ES-I3 (cell line): ENCODE data around the gene ELSPBP1.

Source experiments
- H3K36me3 ChIP-seq: 2 replicates; pipeline ENCODE4 v1.6.1; 2013; ENCODE audit warnings: mild to moderate bottlenecking, low read length, control low read depth, moderate library complexity; ENCODE audit not compliant: insufficient read depth
- H3K4me1 ChIP-seq: 2 replicates; pipeline ENCODE4 v1.6.1; 2013; ENCODE audit warnings: mild to moderate bottlenecking, control low read depth, low read length; ENCODE audit not compliant: insufficient read depth
- H3K9ac ChIP-seq: 2 replicates; pipeline ENCODE4 v1.6.1; 2013; ENCODE audit warnings: low read depth, mild to moderate bottlenecking, low read length, moderate library complexity
- H3K9me3 ChIP-seq: 2 replicates; pipeline ENCODE4 v1.6.1; 2013; ENCODE audit warnings: mild to moderate bottlenecking, low read length, moderate library complexity; ENCODE audit not compliant: control insufficient read depth, insufficient read depth

The ELSPBP1 gene

DNA sequence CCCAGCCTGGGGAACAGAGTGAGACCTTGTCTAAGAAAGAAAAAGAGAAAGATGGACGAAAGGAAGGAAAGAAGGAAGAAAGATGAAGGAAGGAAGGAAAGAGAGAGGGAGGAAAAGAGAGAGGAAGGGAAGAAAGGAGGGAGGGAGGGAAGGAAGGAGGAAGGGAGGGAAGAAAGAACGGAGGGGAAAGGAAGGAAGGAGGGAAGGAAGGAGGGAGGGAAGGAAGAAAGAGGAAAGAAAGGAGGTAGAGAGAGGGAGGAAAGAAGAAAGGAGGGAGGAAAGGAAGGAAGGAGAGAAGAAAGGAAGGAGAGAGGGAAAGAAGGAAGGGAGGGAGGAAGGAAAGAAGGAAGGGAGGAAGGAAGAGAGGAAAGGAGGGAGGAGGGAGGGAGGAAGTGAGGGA lies 28.6 kb downstream of the ELSPBP1 start:
- Histone ChIP-seq H3K9me3 (no peaks in the 10 kb centered on the region), H3K4me1 (no peaks in the 10 kb centered on the region), H3K9ac (no peak overlapping the region)

GRCh38 chr19:48023518-48023917 lies 29.1 kb downstream of the ELSPBP1 start:
- Histone ChIP-seq H3K36me3 (no peaks in the 10 kb centered on the region), H3K4me1 (no peaks in the 10 kb centered on the region), H3K9ac (no peak overlapping the region), H3K9me3 (no peaks in the 10 kb centered on the region)

More for the DNA sequence above, 28.6 kb downstream of the ELSPBP1 start:
- no peaks in the 10 kb centered on the region for H3K36me3 ChIP-seq

- H3K4me1 ChIP-seq, result no peaks in the 10 kb centered on the region
Measured at GRCh38 chr19:48025480-48025879, 31.0 kb downstream of the ELSPBP1 start.

GRCh38 chr19:48029431-48029830 lies 35.0 kb downstream of the ELSPBP1 start:
- Histone ChIP-seq H3K9ac (no peak overlapping the region), H3K9me3 (no peaks in the 10 kb centered on the region), H3K4me1 (no peaks in the 10 kb centered on the region), H3K36me3 (no peaks in the 10 kb centered on the region)

More at GRCh38 chr19:48025480-48025879, 31.0 kb downstream of the ELSPBP1 start:
- H3K36me3 ChIP-seq, result no peaks in the 10 kb centered on the region
- H3K9ac ChIP-seq, result no peak overlapping the region
- H3K9me3 ChIP-seq, result no peaks in the 10 kb centered on the region

GRCh38 chr19:48030073-48030472 lies 35.6 kb downstream of the ELSPBP1 start:
- no peak overlapping the region for H3K9ac ChIP-seq
- H3K36me3 ChIP-seq, result no peaks in the 10 kb centered on the region
- H3K9me3 ChIP-seq, result no peaks in the 10 kb centered on the region
- no peaks in the 10 kb centered on the region for H3K4me1 ChIP-seq

DNA sequence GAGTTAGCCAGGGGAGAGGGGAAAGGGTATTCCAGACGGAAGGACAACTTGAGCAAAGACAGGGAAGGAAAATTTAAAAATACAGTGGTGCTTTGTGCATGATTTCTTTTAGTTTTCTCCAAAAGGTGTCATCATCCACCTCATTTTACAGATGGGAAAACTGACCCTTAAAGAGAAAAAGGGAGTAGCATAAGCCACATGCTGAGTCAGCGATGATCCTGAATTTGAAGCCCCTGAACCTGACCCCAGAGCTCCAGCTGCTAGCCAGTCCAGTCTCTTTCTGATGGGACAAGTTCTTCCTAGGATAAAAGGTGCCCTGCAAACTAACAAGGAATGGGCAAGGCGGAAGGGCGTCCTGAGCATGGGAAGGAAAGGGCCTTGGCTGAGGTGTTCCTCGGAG lies 39.2 kb downstream of the ELSPBP1 start:
- H3K4me1 ChIP-seq, result no peaks in the 10 kb centered on the region
- H3K9ac ChIP-seq, result no peak overlapping the region
- H3K9me3 ChIP-seq, result no peaks in the 10 kb centered on the region; the same call in 1 of the 2 replicates
- no peaks in the 10 kb centered on the region for H3K36me3 ChIP-seq

DNA sequence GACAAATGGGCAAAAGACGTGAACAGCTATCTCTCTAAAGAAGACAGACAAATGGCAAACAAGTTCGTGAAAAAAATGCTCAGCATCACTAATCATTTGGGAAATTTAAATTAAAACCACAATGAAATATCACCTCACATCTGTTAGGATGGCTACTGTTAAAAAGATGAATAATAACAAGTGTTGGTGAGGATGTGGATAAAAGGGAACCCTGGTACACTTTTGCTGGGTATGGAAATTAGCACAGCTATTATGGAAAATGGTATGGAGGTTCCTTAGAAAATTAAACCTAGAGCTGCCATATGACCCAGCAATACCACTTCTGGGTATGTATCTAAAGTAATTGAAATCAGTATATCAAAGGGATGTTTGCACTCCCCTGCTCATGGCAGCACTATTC lies 42.3 kb downstream of the ELSPBP1 start:
- H3K36me3 ChIP-seq, result no peaks in the 10 kb centered on the region
- no peak overlapping the region for H3K9ac ChIP-seq
- no peaks in the 10 kb centered on the region; the same call in 1 of the 2 replicates for H3K9me3 ChIP-seq
- H3K4me1 ChIP-seq, result no peaks in the 10 kb centered on the region

GRCh38 chr19:48041877-48042580 lies 47.6 kb downstream of the ELSPBP1 start:
- H3K36me3 ChIP-seq, result no peaks in the 10 kb centered on the region
- no peaks in the 10 kb centered on the region for H3K4me1 ChIP-seq
- no peak overlapping the region for H3K9ac ChIP-seq
- H3K9me3 ChIP-seq, result no peaks in the 10 kb centered on the region; the same call in 1 of the 2 replicates

DNA sequence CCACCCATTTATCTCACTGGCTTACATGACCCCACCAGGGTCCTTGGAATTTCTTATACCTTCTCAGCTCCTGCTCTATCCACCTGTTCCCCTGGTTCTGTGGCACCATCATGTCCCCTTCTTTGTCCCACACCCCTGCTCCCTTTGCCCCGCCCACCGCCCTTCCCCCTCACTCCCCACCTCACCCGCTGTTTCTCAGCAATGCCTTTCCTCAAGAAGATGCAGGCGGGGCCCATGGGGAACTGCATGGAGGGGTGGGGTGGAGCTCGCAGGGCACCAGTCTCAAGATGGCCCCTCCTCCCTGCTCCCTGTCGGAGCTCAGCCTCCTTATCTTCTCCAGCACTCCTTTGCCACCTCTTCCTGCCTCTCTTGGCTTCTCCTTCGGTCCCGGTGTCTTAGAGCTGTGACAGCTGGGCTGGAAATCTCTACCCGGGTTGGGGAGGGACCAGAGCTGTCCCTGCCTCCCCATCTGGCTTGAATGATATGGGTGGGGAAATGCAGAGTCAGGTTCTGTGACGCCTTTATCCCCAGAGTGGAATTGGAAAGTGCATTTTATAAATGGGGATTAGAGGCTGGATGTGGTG lies 49.3 kb downstream of the ELSPBP1 start, which contains the start of gene CABP5:
Gene CABP5, minus strand, starts transcription at position 405 of the 584 bp plus-strand sequence. Its CDS starts 157 bp downstream, at position 248.
- H3K9me3 ChIP-seq, result no peaks in the 10 kb centered on the region
- H3K4me1 ChIP-seq, result no peaks in the 10 kb centered on the region
- no peaks in the 10 kb centered on the region for H3K36me3 ChIP-seq
- H3K9ac ChIP-seq, result no peak within 1 kb of the TSS

DNA sequence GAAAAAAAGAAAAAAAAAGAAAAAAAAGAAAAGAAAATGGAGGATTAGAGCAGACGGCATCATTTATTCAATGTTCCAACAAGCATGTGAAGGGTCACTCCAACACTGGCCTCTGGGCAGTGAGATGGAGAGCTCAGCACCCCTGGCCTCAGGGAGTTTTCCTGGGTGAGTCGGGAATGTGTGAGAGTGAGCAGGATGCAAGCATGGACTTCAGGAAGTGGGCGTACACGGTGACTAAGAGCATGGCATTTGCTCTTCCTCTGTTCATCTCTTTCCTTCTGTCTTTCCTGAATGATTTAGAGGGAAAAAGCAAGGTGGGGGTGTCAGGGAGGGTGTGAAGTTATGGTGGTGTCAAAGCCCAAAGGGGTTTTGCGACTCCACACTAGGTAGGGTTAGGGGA lies 50.1 kb downstream of the ELSPBP1 start:
- no peaks in the 10 kb centered on the region for H3K36me3 ChIP-seq
- H3K9me3 ChIP-seq, result no peaks in the 10 kb centered on the region
- no peaks in the 10 kb centered on the region for H3K4me1 ChIP-seq
- H3K9ac ChIP-seq, result no peak overlapping the region

DNA sequence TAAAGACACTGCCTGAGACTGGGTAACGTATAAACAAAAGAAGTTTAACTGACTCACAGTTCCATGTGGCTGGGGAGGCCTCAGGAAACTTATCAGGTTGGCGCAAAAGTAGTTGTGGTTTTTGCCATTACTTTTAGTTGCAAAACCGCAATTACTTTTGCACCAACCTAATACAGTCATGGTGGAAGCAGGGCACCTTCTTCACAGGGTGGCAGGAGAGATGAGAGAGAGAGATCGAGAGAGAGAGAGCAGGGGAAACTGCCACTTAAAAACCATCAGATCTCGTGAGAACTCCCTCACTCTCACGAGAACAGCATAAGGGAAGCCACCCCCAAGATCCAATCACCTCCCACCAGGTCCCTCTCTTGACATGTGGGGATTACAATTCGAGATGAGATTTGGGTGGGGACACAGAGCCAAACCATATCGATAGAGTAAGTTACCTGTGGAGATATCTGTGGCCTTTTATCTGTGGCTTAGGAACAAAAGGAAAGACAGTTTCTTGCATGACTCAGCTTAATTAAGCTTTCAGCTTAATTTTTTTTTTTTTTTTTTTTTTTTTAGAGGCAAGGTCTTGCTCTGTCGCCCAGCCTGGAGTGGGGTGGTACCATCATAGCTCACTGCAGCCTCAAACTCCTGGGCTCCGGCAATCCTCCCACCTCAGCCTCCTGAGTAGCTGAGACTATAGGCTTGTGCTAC lies 57.1 kb downstream of the ELSPBP1 start:
- Histone ChIP-seq H3K36me3 (no peaks in the 10 kb centered on the region), H3K9me3 (0 out of 2 replicates have a peak, but pooled peaks cover 3% of the 10 kb centered on the region), H3K9ac (no peak overlapping the region), H3K4me1 (no peaks in the 10 kb centered on the region)

DNA sequence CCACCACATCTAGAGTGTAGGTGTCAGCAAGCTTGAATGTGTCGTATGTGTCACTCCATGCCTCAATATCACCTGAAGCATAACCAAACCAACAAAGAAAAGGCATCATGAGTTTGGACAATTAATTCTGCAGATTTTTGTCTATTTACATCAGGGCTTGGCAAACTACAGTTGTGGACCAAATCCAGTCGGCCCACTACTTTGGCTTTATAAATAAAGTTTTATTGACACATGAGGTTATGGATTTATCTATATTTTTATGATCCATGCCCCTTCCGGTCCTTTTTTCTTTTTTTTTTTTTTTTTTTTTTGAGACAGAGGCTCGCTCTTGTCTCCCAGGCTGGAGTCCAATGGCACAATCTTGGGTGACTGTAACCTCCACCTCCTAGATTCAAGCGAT lies 58.6 kb downstream of the ELSPBP1 start:
- Histone ChIP-seq H3K9me3 (0 out of 2 replicates have a peak, but pooled peaks cover 3% of the 10 kb centered on the region), H3K36me3 (no peaks in the 10 kb centered on the region), H3K4me1 (no peaks in the 10 kb centered on the region), H3K9ac (no peak overlapping the region)

GRCh38 chr19:48053856-48054255 lies 59.4 kb downstream of the ELSPBP1 start:
- H3K36me3 ChIP-seq, result no peaks in the 10 kb centered on the region
- H3K9ac ChIP-seq, result no peak overlapping the region
- H3K4me1 ChIP-seq, result no peaks in the 10 kb centered on the region
- 0 out of 2 replicates have a peak, but pooled peaks cover 3% of the 10 kb centered on the region for H3K9me3 ChIP-seq

- H3K9ac ChIP-seq, result no peak overlapping the region
- no peaks in the 10 kb centered on the region for H3K4me1 ChIP-seq
- no peaks in the 10 kb centered on the region for H3K36me3 ChIP-seq
- H3K9me3 ChIP-seq, result no peaks in the 10 kb centered on the region
Measured at GRCh38 chr19:48059331-48059730, 64.9 kb downstream of the ELSPBP1 start.
